Measurements from ENCODE around the gene PRKD2.

The PRKD2 gene

GRCh38 chr19:46742926-46743480, 26.1 kb upstream of the PRKD2 start:
- DNase-seq (ENCODE audit: low spot score) (no peak), FAIRE-seq (no peak)

GRCh38 chr19:46741447-46741846, 24.5 kb upstream of the PRKD2 start:
- DNase-seq (ENCODE audit: low spot score) (no peak), FAIRE-seq (no peak)

GRCh38 chr19:46739290-46739771, 22.4 kb upstream of the PRKD2 start:
- FAIRE-seq (no peak), DNase-seq (ENCODE audit: low spot score) (no peak)

- no peak for DNase-seq (ENCODE audit: low spot score)
- no peak for FAIRE-seq
These were observed 20.9 kb upstream of the PRKD2 start for GRCh38 chr19:46737761-46738171.

- FAIRE-seq (no peak), DNase-seq (ENCODE audit: low spot score) (no peak)
These were observed 20.4 kb upstream of the PRKD2 start for GRCh38 chr19:46737298-46737654.

GRCh38 chr19:46736531-46737297, 19.8 kb upstream of the PRKD2 start:
- DNase-seq (ENCODE audit: low spot score) (no peak), FAIRE-seq (no peak)

GRCh38 chr19:46733690-46734292, 16.9 kb upstream of the PRKD2 start:
- no peak for DNase-seq (ENCODE audit: low spot score)
- no peak for FAIRE-seq

GRCh38 chr19:46732966-46733689, 16.2 kb upstream of the PRKD2 start:
- DNase-seq (ENCODE audit: low spot score): no peak
- FAIRE-seq: no peak

GRCh38 chr19:46732172-46732938, 15.4 kb upstream of the PRKD2 start:
- no peak for DNase-seq (ENCODE audit: low spot score)

GRCh38 chr19:46731584-46731983, 14.7 kb upstream of the PRKD2 start:
- FAIRE-seq (no peak), DNase-seq (ENCODE audit: low spot score) (no peak)

More at GRCh38 chr19:46732172-46732938, 15.4 kb upstream of the PRKD2 start:
- FAIRE-seq: no peak

GRCh38 chr19:46731007-46731501, 14.1 kb upstream of the PRKD2 start:
- DNase-seq (ENCODE audit: low spot score): no peak
- FAIRE-seq: no peak

- DNase-seq (ENCODE audit: low spot score) (no peak), FAIRE-seq (no peak)
These were observed 13.7 kb upstream of the PRKD2 start for GRCh38 chr19:46730595-46730994.

GRCh38 chr19:46730187-46730586, 13.3 kb upstream of the PRKD2 start:
- FAIRE-seq (no peak), DNase-seq (ENCODE audit: low spot score) (no peak)

- FAIRE-seq (no peak), DNase-seq (ENCODE audit: low spot score) (no peak)
These were observed 12.8 kb upstream of the PRKD2 start for GRCh38 chr19:46729696-46730095.

GRCh38 chr19:46728693-46729339, 11.9 kb upstream of the PRKD2 start:
- FAIRE-seq (peak; percentile 37), DNase-seq (ENCODE audit: low spot score) (peak; percentile 78)

- FAIRE-seq: no peak
- no peak for DNase-seq (ENCODE audit: low spot score)
These were observed 11.3 kb upstream of the PRKD2 start for GRCh38 chr19:46728208-46728607.

- FAIRE-seq (no peak), DNase-seq (ENCODE audit: low spot score) (no peak)
These were observed 10.8 kb upstream of the PRKD2 start for GRCh38 chr19:46727757-46728156.

GRCh38 chr19:46726971-46727501, 10.1 kb upstream of the PRKD2 start:
- DNase-seq (ENCODE audit: low spot score) (no peak), FAIRE-seq (no peak)

- DNase-seq (ENCODE audit: low spot score): no peak
- FAIRE-seq: no peak
These were observed 9.6 kb upstream of the PRKD2 start for GRCh38 chr19:46726551-46726950.

- DNase-seq (ENCODE audit: low spot score) (no peak), FAIRE-seq (no peak)
These were observed 9.0 kb upstream of the PRKD2 start for GRCh38 chr19:46725859-46726393.
